Measurements from ENCODE around the gene SRGAP1. TPM values are rescaled to one million over a fixed set of nuclear protein-coding genes. Genes with fewer than 3 reads are reported as not detected.

SRGAP1 gene
- total and polyA plus RNA-seq, 2 of the 8 experiments (the other 6 are each of a cell fraction or from before 2014, with no cell fraction given): 3.2 to 7.3 TPM

DNA sequence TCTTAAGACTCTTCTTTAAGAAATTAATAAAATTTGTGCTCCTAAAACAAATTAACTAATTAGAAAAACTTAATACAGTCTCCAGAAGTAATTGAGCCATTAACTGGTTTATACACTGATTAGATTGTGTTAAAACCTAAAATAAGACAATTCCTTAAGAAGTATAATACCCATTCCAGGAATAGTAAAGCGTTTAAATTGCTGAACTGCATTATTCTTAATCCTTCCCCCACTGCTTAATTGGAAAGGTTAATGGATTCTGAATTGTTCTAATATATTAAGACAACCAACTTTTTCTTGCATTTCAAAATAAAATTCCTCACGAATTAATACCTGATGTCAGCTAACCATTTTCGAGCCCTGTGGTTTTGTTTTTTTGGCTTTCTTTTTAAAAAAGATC is 249.2 kb downstream of the SRGAP1 start:
- no peak overlapping the region for H3K9ac ChIP-seq (replicated peaks in 1 of 4; ENCODE audit: extremely low read depth in 1 of 4, low read depth in 3 of 4, low read length in 3 of 4)
- H2BK5ac ChIP-seq (ENCODE audit: low read depth, low read length): no peak overlapping the region
- H3K36me3 ChIP-seq (ENCODE audit: control insufficient read depth in 2 of 4, insufficient read depth in 4 of 4, low read length in 3 of 4): no peaks in the 10 kb centered on the region
- no peaks in the 10 kb centered on the region for H4K20me1 ChIP-seq (replicated peaks in 1 of 2; ENCODE audit: control insufficient read depth in 1 of 2, insufficient read depth in 2 of 2, low read length in 2 of 2)
- TF ChIP-seq SRF (IDR thresholded peaks at IDR 0.05; ENCODE audit: low read depth, low read length) (no peak), POLR2A (IDR thresholded peaks at IDR 0.05; ENCODE audit: control extremely low read depth in 1 of 2, low read depth in 2 of 2, low read length in 2 of 2) (no peak), KDM4A (IDR thresholded peaks at IDR 0.05; ENCODE audit: low read depth, low read length, severe bottlenecking) (no peak)
- FAIRE-seq (no peak), DNase-seq (ENCODE audit: low read depth in 1 of 2, low spot score in 2 of 2) (no peak)
- no peak overlapping the region for H2AFZ ChIP-seq (ENCODE audit: low read length)
- ChIA-PET CTCF (ENCODE audit: partially characterized antibody) (interaction anchor here (1.6 kb wide), 1 partner anchor 15 kb away, joined by 5 read pairs; no protein-coding TSS in a partner anchor), POLR2A (ENCODE audit: partially characterized antibody) (no interaction called here)
- H2BK15ac ChIP-seq (ENCODE audit: low read length): no peak overlapping the region
- H2BK20ac ChIP-seq (ENCODE audit: low read length): no peak overlapping the region
- no peaks in the 10 kb centered on the region for H3K27me3 ChIP-seq (replicated peaks in 1 of 4; ENCODE audit: control insufficient read depth in 3 of 4, extremely low read depth in 1 of 4, insufficient read depth in 3 of 4, low read length in 3 of 4)
- H2AK5ac ChIP-seq (ENCODE audit: low read depth, low read length): no peak overlapping the region
- H3K79me1 ChIP-seq (ENCODE audit: low read depth, low read length): no peaks in the 10 kb centered on the region
- H4K5ac ChIP-seq (ENCODE audit: insufficient read length, low read depth, low read length): no peak overlapping the region
- H3K14ac ChIP-seq (ENCODE audit: insufficient read length): no peak overlapping the region
- H3K4me2 ChIP-seq (ENCODE audit: insufficient read depth in 1 of 2, low read depth in 2 of 2, low read length in 2 of 2): no peak overlapping the region
- H3K18ac ChIP-seq (ENCODE audit: extremely low read depth, low read length): no peak overlapping the region
- no peaks in the 10 kb centered on the region for H3K9me3 ChIP-seq (ENCODE audit: insufficient read depth in 2 of 2, low read depth in 1 of 2, low read length in 1 of 2)
- no peaks in the 10 kb centered on the region for H3K23me2 ChIP-seq (ENCODE audit: low read depth, low read length)
- H4K8ac ChIP-seq (ENCODE audit: extremely low read depth, insufficient read depth, low read length): no peak overlapping the region
- H3K4ac ChIP-seq (replicated peaks; ENCODE audit: insufficient read length, low read depth, low read length): no peak overlapping the region
- H3K56ac ChIP-seq (replicated peaks; ENCODE audit: insufficient read length, low read depth, low read length): no peak overlapping the region
- H3K4me3 ChIP-seq (ENCODE audit: extremely low read depth in 1 of 4, insufficient read depth in 2 of 4, low read depth in 3 of 4, low read length in 4 of 4): no peak overlapping the region
- WGBS, 2 experiments (ENCODE audit: extremely low coverage in 1 of 2, insufficient coverage in 1 of 2, insufficient read length in 1 of 2, insufficient replicate concordance in 2 of 2, low coverage in 1 of 2, low lambda C conversion rate in 2 of 2, missing lambda C conversion rate in 1 of 2): 90% methylated on average over 3 of the region's 3 CpGs; no CpG with 5 or more reads in 1 of the 2 experiments
- H3K23ac ChIP-seq (ENCODE audit: insufficient read length): no peak overlapping the region
- H3K27ac ChIP-seq (ENCODE audit: low read depth, low read length): no peak overlapping the region
- no peak overlapping the region for H4K91ac ChIP-seq (replicated peaks; ENCODE audit: insufficient read length, low read length)
- no peaks in the 10 kb centered on the region for H3K79me2 ChIP-seq (ENCODE audit: control insufficient read depth in 1 of 2, insufficient read depth in 2 of 2, low read length in 2 of 2)
- peaks cover 0 to 5% (median 0%) of the 10 kb centered on the region in 4 experiments; a peak in 1 of 7 replicates for H3K4me1 ChIP-seq (replicated peaks in 1 of 4; ENCODE audit: control insufficient read depth in 3 of 4, insufficient read depth in 4 of 4, low read length in 3 of 4)
- H2BK12ac ChIP-seq (ENCODE audit: low read depth, low read length): no peak overlapping the region
- H2BK120ac ChIP-seq (replicated peaks; ENCODE audit: low read depth, low read length): no peak overlapping the region
